ENCODE results near the gene CTRL.

DNA sequence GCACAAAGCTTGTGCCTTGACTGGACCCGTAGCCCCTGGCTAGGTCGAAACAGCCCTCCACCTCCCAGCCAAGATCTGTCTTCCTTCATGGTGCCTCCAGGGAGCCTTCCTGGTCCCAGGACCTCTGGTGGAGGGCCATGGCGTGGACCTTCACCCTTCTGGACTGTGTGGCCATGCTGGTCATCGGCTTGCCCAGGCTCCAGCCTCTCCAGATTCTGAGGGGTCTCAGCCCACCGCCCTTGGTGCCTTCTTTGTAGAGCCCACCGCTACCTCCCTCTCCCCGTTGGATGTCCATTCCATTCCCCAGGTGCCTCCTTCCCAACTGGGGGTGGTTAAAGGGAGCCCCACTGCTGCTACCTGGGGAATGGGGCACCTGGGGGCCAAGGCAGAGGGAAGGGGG, 3.5 kb downstream of the CTRL start:
- TF ChIP-seq, protein P1, sequence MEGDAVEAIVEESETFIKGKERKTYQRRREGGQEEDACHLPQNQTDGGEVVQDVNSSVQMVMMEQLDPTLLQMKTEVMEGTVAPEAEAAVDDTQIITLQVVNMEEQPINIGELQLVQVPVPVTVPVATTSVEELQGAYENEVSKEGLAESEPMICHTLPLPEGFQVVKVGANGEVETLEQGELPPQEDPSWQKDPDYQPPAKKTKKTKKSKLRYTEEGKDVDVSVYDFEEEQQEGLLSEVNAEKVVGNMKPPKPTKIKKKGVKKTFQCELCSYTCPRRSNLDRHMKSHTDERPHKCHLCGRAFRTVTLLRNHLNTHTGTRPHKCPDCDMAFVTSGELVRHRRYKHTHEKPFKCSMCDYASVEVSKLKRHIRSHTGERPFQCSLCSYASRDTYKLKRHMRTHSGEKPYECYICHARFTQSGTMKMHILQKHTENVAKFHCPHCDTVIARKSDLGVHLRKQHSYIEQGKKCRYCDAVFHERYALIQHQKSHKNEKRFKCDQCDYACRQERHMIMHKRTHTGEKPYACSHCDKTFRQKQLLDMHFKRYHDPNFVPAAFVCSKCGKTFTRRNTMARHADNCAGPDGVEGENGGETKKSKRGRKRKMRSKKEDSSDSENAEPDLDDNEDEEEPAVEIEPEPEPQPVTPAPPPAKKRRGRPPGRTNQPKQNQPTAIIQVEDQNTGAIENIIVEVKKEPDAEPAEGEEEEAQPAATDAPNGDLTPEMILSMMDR (IDR thresholded peaks at IDR 0.05) = no peak
- no peak for TF ChIP-seq POLR2A (IDR thresholded peaks at IDR 0.05)
